GM12878 (cell line): ENCODE measurements around the gene DDR1. TPM values are rescaled to one million over a fixed set of nuclear protein-coding genes. Genes with fewer than 3 reads are reported as not detected.

Source experiments
- ATAC-seq: fragments of 200-7000 bp; cut with Tn5 transposase; 3 replicates; pipeline ENCODE4 v1.9.1; 2020; ENCODE audit warnings: mild to moderate bottlenecking, moderate library complexity
- BruUV-seq: library from RNA; stranded (reverse); fragments of 400-500 nt; replicated peaks from 2 replicates; lab custom pipeline; 2021; lab: Mats Ljungman, UMichigan
- CTCF ChIA-PET: fragments of 300-600 bp; sonication (Branson Sonifier 250); formaldehyde crosslinking; extraction: SDS; loops from one replicate; lab custom pipeline; 2021; ENCODE audit warnings: inconsistent platforms; lab: Yijun Ruan, JAX
- POLR2A ChIA-PET: fragments of 350-600 bp; formaldehyde crosslinking; extraction: SDS; loops from one replicate; lab custom pipeline; 2021; ENCODE audit warnings: inconsistent platforms; lab: Charles Lee
- RAD21 ChIA-PET: fragments of 300-600 bp; sonication (Branson Sonifier 250); formaldehyde crosslinking; loops from one replicate; lab custom pipeline; 2023; ENCODE audit warnings: antibody characterized with exemption; ENCODE audit not compliant: unreplicated experiment; lab: Charles Lee
- SMC1A ChIA-PET: fragments of 300-600 bp; sonication (Branson Sonifier 250); formaldehyde crosslinking; loops from one replicate; lab custom pipeline; 2023; ENCODE audit not compliant: unreplicated experiment, uncharacterized antibody; lab: Charles Lee
- DNase-seq: peaks from one replicate; pipeline ENCODE4 v3.0.0-alpha.2; 2011; ENCODE audit warnings: low read depth, low spot score
- FAIRE-seq: peaks from 3 replicates; lab custom pipeline; 2011; peaks lifted over from hg19 to GRCh38; lab: Jason Lieb, UNC
- H2AFZ ChIP-seq: 2 replicates; pipeline ENCODE4 v1.6.0; 2011; ENCODE audit warnings: low read depth, low read length, control low read depth; ENCODE audit not compliant: control insufficient read depth
- H3K27ac ChIP-seq: 2 replicates; pipeline ENCODE4 v1.5.1; 2011; ENCODE audit warnings: control low read depth; ENCODE audit not compliant: control insufficient read depth, insufficient read depth
- H3K27me3 ChIP-seq, 2 experiments: replicated peaks in 1 of 2; 2 replicates each; pipeline versions ENCODE4 v1.6.0 to v1.6.1; 2011; ENCODE audit warnings: low read length in 1 of 2; ENCODE audit not compliant: control insufficient read depth in 2 of 2, insufficient read depth in 2 of 2
- H3K36me3 ChIP-seq, 2 experiments: 2 replicates each; pipeline ENCODE4 v1.5.1; 2011; ENCODE audit warnings: low read length in 1 of 2; ENCODE audit not compliant: control insufficient read depth in 2 of 2, insufficient read depth in 2 of 2
- H3K4me1 ChIP-seq: 2 replicates; pipeline ENCODE4 v1.6.1; 2011; ENCODE audit warnings: mild to moderate bottlenecking, low read length, moderate library complexity, mixed read lengths; ENCODE audit not compliant: control insufficient read depth, insufficient read depth
- H3K4me2 ChIP-seq: 2 replicates; pipeline ENCODE4 v1.6.0; 2011; ENCODE audit warnings: control low read depth; ENCODE audit not compliant: control insufficient read depth, insufficient read depth
- H3K4me3 ChIP-seq: fragments of 200-600 bp; sonication (generic); 2 replicates; pipeline ENCODE4 v1.5.1; 2016
- H3K79me2 ChIP-seq: 2 replicates; pipeline ENCODE4 v1.6.0; 2011; ENCODE audit warnings: low read length; ENCODE audit not compliant: control insufficient read depth, insufficient read depth
- H3K9ac ChIP-seq: 2 replicates; pipeline ENCODE4 v1.8.0; 2011; ENCODE audit warnings: low read length, control low read depth, mixed read lengths; ENCODE audit not compliant: control insufficient read depth, insufficient read depth
- H3K9me3 ChIP-seq: replicated peaks from 3 replicates; pipeline ENCODE4 v1.5.1; 2011; ENCODE audit warnings: mild to moderate bottlenecking, low read length; ENCODE audit not compliant: control insufficient read depth, insufficient read depth
- H4K20me1 ChIP-seq: 2 replicates; pipeline ENCODE4 v1.6.0; 2011; ENCODE audit not compliant: control insufficient read depth, insufficient read depth
- BCL3 ChIP-seq: IDR thresholded peaks from 2 replicates; pipeline ENCODE4 v1.6.1; 2011; ENCODE audit warnings: borderline replicate concordance, low read depth, mild to moderate bottlenecking, moderate library complexity, low read length; ENCODE audit not compliant: insufficient read depth, poor library complexity, severe bottlenecking
- HCFC1 ChIP-seq: fragments of 150-350 bp; IDR thresholded peaks from 2 replicates; pipeline ENCODE4 v1.6.1; 2014; ENCODE audit warnings: low read length
- KLF5 ChIP-seq: fragments of 450-650 bp; IDR thresholded peaks from 2 replicates; pipeline ENCODE4 v1.6.1; 2014; ENCODE audit warnings: mild to moderate bottlenecking; ENCODE audit not compliant: partially characterized antibody
- MTA3 ChIP-seq: IDR thresholded peaks from 2 replicates; pipeline ENCODE4 v1.6.1; 2012; ENCODE audit warnings: low read length, inconsistent platforms, borderline replicate concordance
- SMC3 ChIP-seq: IDR thresholded peaks from 2 replicates; pipeline ENCODE4 v1.6.1; 2011; ENCODE audit warnings: low read length, improper control_type of control experiment, borderline replicate concordance
- TBL1XR1 ChIP-seq: IDR thresholded peaks from 2 replicates; pipeline ENCODE4 v1.6.1; 2012; ENCODE audit warnings: low read depth, low read length, improper control_type of control experiment
- TCF3 ChIP-seq: IDR thresholded peaks from 2 replicates; pipeline ENCODE4 v1.6.1; 2012; ENCODE audit warnings: low read depth, mild to moderate bottlenecking, low read length, borderline replicate concordance; ENCODE audit not compliant: insufficient read depth
- YY1 ChIP-seq: IDR thresholded peaks from 2 replicates; pipeline ENCODE4 v1.6.1; 2011; ENCODE audit warnings: low read depth, mild to moderate bottlenecking, low read length
- ZBTB4 ChIP-seq: fragments of 450-650 bp; formaldehyde crosslinking; IDR thresholded peaks from 2 replicates; pipeline ENCODE4 v1.4.0; 2022; ENCODE audit warnings: mild to moderate bottlenecking, moderate library complexity
- ZBTB40 ChIP-seq: fragments of 450-650 bp; IDR thresholded peaks from 2 replicates; pipeline ENCODE4 v1.6.1; 2016; ENCODE audit warnings: mild to moderate bottlenecking, moderate library complexity, borderline replicate concordance
- WGBS: methylation state at CpG from one replicate; pipeline ENCODE4 v1.1.6; 2016; ENCODE audit warnings: low lambda C conversion rate; ENCODE audit not compliant: insufficient replicate concordance, insufficient coverage; ENCODE audit errors: missing lambda C conversion rate; 5-methylcytosine and 5-hydroxymethylcytosine counted together
- in situ Hi-C: fragments of 300-500 bp; cut with MboI; formaldehyde crosslinking; loops from 9 replicates; pipeline ENCODE4 v1.14.3; 2018; ENCODE audit warnings: mixed read lengths
- intact Hi-C: fragments of 100-400 bp; cut with micrococcal nuclease; formaldehyde crosslinking; loops from one replicate; pipeline ENCODE4 v1.14.2; 2022; ENCODE audit not compliant: unreplicated experiment
- polyA plus RNA-seq, 11 experiments: library from polyadenylated mRNA; depleted of rRNA in 4 of 11; unstranded in 6 of 11; stranded (reverse) in 5 of 11; fragments of >200 nt; fragmentation: Nextera tagmentation in 4 of 11; fragmentation: Illumina TruSeq in 1 of 11; extraction: Ambion mirVana in 4 of 11; extraction: Trizol in 1 of 11; gene quantifications; 1 replicate in 1 of 11; 2 replicates in 10 of 11; pipeline versions ENCODE4 v1.2.1 to v1.2.3, GENCODE V29; 2011 to 2016; ENCODE audit warnings: inconsistent platforms in 2 of 11, missing spikeins in 2 of 11, low read depth in 1 of 11
- total RNA-seq, 4 experiments: library from RNA; depleted of rRNA in 3 of 4; stranded (reverse); fragments of >200 nt in 3 of 4; fragmentation: Illumina TruSeq in 1 of 4; extraction: Trizol in 1 of 4; gene quantifications; 2 replicates each; pipeline versions ENCODE4 v1.2.1 to v1.2.3, GENCODE V29; 2013 to 2021

Gene DDR1
- total and polyA plus RNA-seq, 10 of the 15 experiments (the other 5 are each of a cell fraction or from before 2014, with no cell fraction given): 1.1 to 39.0 (median 11.9) TPM

- TF ChIP-seq ZBTB40: no peak
- TF ChIP-seq YY1: no peak
- TF ChIP-seq SMC3: no peak
- no peak for TF ChIP-seq TCF3
- no peak for TF ChIP-seq HCFC1
- TF ChIP-seq MTA3: no peak
These were observed 11.0 kb downstream of the DDR1 start (continued) for GRCh38 chr6:30895343-30895742.

- BruUV-seq: no TSS peak
- ChIA-PET CTCF (interaction anchor here (0.7 to 1.8 kb wide), 2 partner anchors 17 to 19 kb away, joined by 3 to 4 read pairs; no protein-coding TSS in a partner anchor), POLR2A (interaction anchor here (1.1 kb wide), 1 partner anchor 75 kb away, joined by 5 read pairs; no protein-coding TSS in a partner anchor), SMC1A (interaction anchor here (1.3 to 2.0 kb wide), 3 partner anchors 10 to 167 kb away, joined by 3 to 5 read pairs (median 5); no protein-coding TSS in a partner anchor), RAD21 (interaction anchor here (0.7 kb wide), 1 partner anchor 17 kb away, joined by 3 read pairs; the partner anchor contains the start of gene VARS2)
- peaks cover 15% of the 10 kb centered on the region for H3K4me1 ChIP-seq
- no peak overlapping the region for H3K9ac ChIP-seq
- no peak overlapping the region for H3K27ac ChIP-seq
- 52% methylated on average over 13 of the region's 13 CpGs for WGBS
- ATAC-seq: no peak
- no peak overlapping the region for H2AFZ ChIP-seq
- H3K79me2 ChIP-seq: no peaks in the 10 kb centered on the region
- H3K9me3 ChIP-seq: no peaks in the 10 kb centered on the region
- no peak for DNase-seq
- no peak for FAIRE-seq
- H3K4me2 ChIP-seq: no peak overlapping the region
- peaks cover 4 to 10% of the 10 kb centered on the region in 2 experiments; a peak in 3 of 4 replicates for H3K36me3 ChIP-seq
- in situ Hi-C loops: no loop called here
- H4K20me1 ChIP-seq: no peaks in the 10 kb centered on the region
- H3K27me3 ChIP-seq: no peaks in the 10 kb centered on the region
- H3K4me3 ChIP-seq: no peak overlapping the region
- intact Hi-C loops: no loop called here
- TF ChIP-seq TBL1XR1: no peak
- TF ChIP-seq BCL3: no peak
- TF ChIP-seq ZBTB4 (CRISPR knock-in tag): no peak
- no peak for TF ChIP-seq KLF5
- no peak for TF ChIP-seq YY1
These were observed 12.2 kb downstream of the DDR1 start for GRCh38 chr6:30896541-30896940.
